K562 (cell line): ENCODE data around the gene TTC38. TPM values are rescaled to one million over a fixed set of nuclear protein-coding genes. Genes with fewer than 3 reads are reported as not detected.

Experiments
- ARID3A ChIP-seq: IDR thresholded peaks from 2 replicates; pipeline ENCODE4 v1.6.1; 2012; ENCODE audit warnings: low read depth, low read length, improper control_type of control experiment, borderline replicate concordance
- CBX1 ChIP-seq: sonication (generic); IDR thresholded peaks from 2 replicates; pipeline ENCODE4 v1.6.1; 2016; ENCODE audit warnings: antibody characterized with exemption, low read depth, mild to moderate bottlenecking
- CBX8 ChIP-seq: fragments of 200-600 bp; sonication (generic); IDR thresholded peaks from 2 replicates; pipeline ENCODE4 v1.6.1; 2012; ENCODE audit warnings: borderline replicate concordance, mixed run types, low read depth, mild to moderate bottlenecking, moderate library complexity, mixed read lengths, low read length, control low read depth, inconsistent platforms; ENCODE audit not compliant: poor library complexity, severe bottlenecking; ENCODE audit errors: extremely low read depth
- EP400 ChIP-seq: fragments of 450-650 bp; IDR thresholded peaks from 2 replicates; pipeline ENCODE4 v1.6.1; 2017; ENCODE audit warnings: antibody characterized with exemption, mild to moderate bottlenecking, moderate library complexity
- GABPB1 ChIP-seq: sonication (generic); formaldehyde crosslinking; IDR thresholded peaks from 2 replicates; pipeline ENCODE4 v1.8.0; 2022; ENCODE audit warnings: mild to moderate bottlenecking, missing genetic modification reagents
- KAT7 ChIP-seq: sonication (generic); formaldehyde crosslinking; IDR thresholded peaks from 2 replicates; pipeline ENCODE4 v1.8.0; 2022; ENCODE audit warnings: missing genetic modification reagents, mild to moderate bottlenecking, borderline replicate concordance
- MGA ChIP-seq: fragments of 450-650 bp; IDR thresholded peaks from 2 replicates; pipeline ENCODE4 v1.6.1; 2016; ENCODE audit warnings: mild to moderate bottlenecking, moderate library complexity
- NRF1 ChIP-seq, 2 experiments: fragments of 450-650 bp; IDR thresholded peaks in 1 of 2; conservative IDR thresholded peaks in 1 of 2; 2 replicates each; pipeline ENCODE4 v1.6.1; 2014; ENCODE audit warnings: mild to moderate bottlenecking in 2 of 2
- RAD21 ChIP-seq, 2 experiments: fragments of 250-450 bp in 1 of 2; fragments of 450-650 bp in 1 of 2; sonication (Bioruptor Pico) in 1 of 2; formaldehyde crosslinking in 1 of 2; IDR thresholded peaks in 1 of 2; conservative IDR thresholded peaks in 1 of 2; 2 replicates each; pipeline versions ENCODE4 v1.4.0 to v1.8.0; 2020 to 2022; ENCODE audit warnings: mild to moderate bottlenecking in 2 of 2, moderate library complexity in 1 of 2
- ZEB2 ChIP-seq: fragments of 450-650 bp; IDR thresholded peaks from 2 replicates; pipeline ENCODE4 v1.6.1; 2016
- ZNF277 ChIP-seq: fragments of 250-450 bp; sonication (Bioruptor Pico); IDR thresholded peaks from 2 replicates; pipeline ENCODE4 v1.8.0; 2022; ENCODE audit warnings: inconsistent platforms, mild to moderate bottlenecking, moderate library complexity, borderline replicate concordance
- ZNF655 ChIP-seq: fragments of 250-450 bp; sonication (Bioruptor Pico); IDR thresholded peaks from 2 replicates; pipeline ENCODE4 v1.5.0; 2021
- polyA plus RNA-seq, 8 experiments: library from polyadenylated mRNA; depleted of rRNA in 4 of 8; stranded (reverse) in 5 of 8; unstranded in 3 of 8; fragments of >200 nt; fragmentation: Nextera tagmentation in 2 of 8; fragmentation: Illumina TruSeq in 1 of 8; extraction: Ambion mirVana in 2 of 8; extraction: Trizol in 1 of 8; gene quantifications; 2 replicates each; pipeline versions ENCODE4 v1.2.1 to v1.2.3, GENCODE V29; 2011 to 2014; ENCODE audit warnings: inconsistent platforms in 1 of 8, missing spikeins in 1 of 8
- total RNA-seq, 7 experiments: library from RNA; depleted of rRNA in 6 of 7; stranded (reverse); fragments of >200 nt in 6 of 7; fragmentation: Illumina TruSeq in 2 of 7; extraction: Trizol in 2 of 7; gene quantifications; 2 replicates each; pipeline versions ENCODE4 v1.2.1 to v1.2.3, GENCODE V29; 2011 to 2021; ENCODE audit warnings: low replicate concordance in 1 of 7

The TTC38 gene
- total and polyA plus RNA-seq, 9 of the 15 experiments (the other 6 are each of a cell fraction or from before 2014, with no cell fraction given), result 0.84 to 28.4 (median 18.1) TPM

GRCh38 chr22:46238541-46238940 lies 29.3 kb upstream of the TTC38 start (continued):
- TF ChIP-seq MGA (no peak), ZNF655 (CRISPR knock-in tag) (no peak), CBX1 (no peak), RAD21 (CRISPR knock-in tag; conservative IDR thresholded peaks at IDR 0.05 in 1 of 2, IDR thresholded peaks at IDR 0.05 in 1 of 2) (no peak), KAT7 (no peak), NRF1 (conservative IDR thresholded peaks at IDR 0.05 in 1 of 2, IDR thresholded peaks at IDR 0.05 in 1 of 2) (no peak), GABPB1 (CRISPR knock-in tag) (no peak), ZEB2 (no peak), ARID3A (no peak), CBX8 (no peak), ZNF277 (CRISPR knock-in tag) (no peak), EP400 (no peak)
